Activated CD4-positive, alpha-beta memory T cell treated with anti-CD3 and anti-CD28 coated beads for 36 hours (primary cell): ENCODE results near the gene GLRA3. TPM values are rescaled to one million over a fixed set of nuclear protein-coding genes. Genes with fewer than 3 reads are reported as not detected.

ENCODE experiments used
- CTCF ChIA-PET: fragments of 350-600 bp; sonication (Branson Sonifier 250); formaldehyde crosslinking; loops from one replicate; lab custom pipeline; 2021; ENCODE audit warnings: antibody characterized with exemption, inconsistent platforms; lab: Charles Lee
- POLR2A ChIA-PET: fragments of 350-600 bp; sonication (Branson Sonifier 250); formaldehyde crosslinking; loops from one replicate; lab custom pipeline; 2021; ENCODE audit warnings: antibody characterized with exemption; lab: Charles Lee
- DNase-seq: peaks from one replicate; pipeline ENCODE4 v3.0.0-alpha.2; 2020
- H3K27ac Mint-ChIP-seq: one replicate; pipeline ENCODE4 v1.8.0; 2021; ENCODE audit warnings: mixed read lengths
- H3K27me3 Mint-ChIP-seq: one replicate; pipeline ENCODE4 v1.8.0; 2021; ENCODE audit warnings: mixed read lengths
- H3K36me3 Mint-ChIP-seq: one replicate; pipeline ENCODE4 v1.8.0; 2021; ENCODE audit warnings: mixed read lengths
- H3K4me1 Mint-ChIP-seq: one replicate; pipeline ENCODE4 v1.8.0; 2021; ENCODE audit warnings: low read depth, mixed read lengths
- H3K4me3 Mint-ChIP-seq: one replicate; pipeline ENCODE4 v1.8.0; 2021; ENCODE audit warnings: mild to moderate bottlenecking, mixed read lengths
- H3K9me3 Mint-ChIP-seq: one replicate; pipeline ENCODE4 v1.8.0; 2021; ENCODE audit warnings: mixed read lengths
- intact Hi-C: fragments of 100-400 bp; cut with micrococcal nuclease; formaldehyde crosslinking; loops from one replicate; pipeline ENCODE4 v1.15.1; 2023
- total RNA-seq, 2 experiments: library from RNA; stranded (reverse); gene quantifications; one replicate each; pipeline ENCODE4 v1.2.3, GENCODE V29; 2021

Gene GLRA3
- total RNA-seq, 2 experiments from 2014 or later, result not detected

- peaks cover 1% of the 10 kb centered on the region for H3K27me3 Mint-ChIP-seq
- peaks cover 3% of the 10 kb centered on the region for H3K9me3 Mint-ChIP-seq
- ChIA-PET CTCF (no interaction called here), POLR2A (no interaction called here)
- no peak for DNase-seq
- H3K4me3 Mint-ChIP-seq, result no peak overlapping the region
- no peaks in the 10 kb centered on the region for H3K36me3 Mint-ChIP-seq
- no peaks in the 10 kb centered on the region for H3K4me1 Mint-ChIP-seq
- no peak overlapping the region for H3K27ac Mint-ChIP-seq
- intact Hi-C loops, result no loop called here
Observed at GRCh38 chr4:174673865-174674264, 155.2 kb downstream of the GLRA3 start.

DNA sequence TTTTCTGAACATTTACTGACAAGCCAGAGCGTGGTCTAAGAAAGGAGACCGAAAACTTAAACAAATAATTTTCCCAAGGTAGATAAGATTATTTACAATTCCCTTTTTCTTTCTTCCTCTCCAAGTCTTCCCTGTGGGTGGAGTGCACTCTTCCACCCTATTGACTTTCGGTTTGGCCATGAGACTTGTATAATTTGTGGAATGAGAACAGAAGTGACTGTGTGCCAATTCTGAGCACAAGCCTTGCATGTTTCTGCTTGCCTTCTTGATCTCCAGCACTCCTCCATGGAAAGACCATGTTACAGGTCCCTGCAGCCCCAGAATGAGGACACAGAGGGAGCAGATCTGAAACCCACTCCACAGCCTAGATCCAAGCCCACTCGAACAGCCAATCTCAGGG, 156.8 kb downstream of the GLRA3 start:
- intact Hi-C loops, result no loop called here
- no peaks in the 10 kb centered on the region for H3K4me1 Mint-ChIP-seq
- CTCF ChIA-PET, result no interaction called here
- POLR2A ChIA-PET, result no interaction called here
- peaks cover 3% of the 10 kb centered on the region for H3K9me3 Mint-ChIP-seq
- H3K4me3 Mint-ChIP-seq, result no peak overlapping the region
- peaks cover 1% of the 10 kb centered on the region for H3K27me3 Mint-ChIP-seq
- H3K27ac Mint-ChIP-seq, result no peak overlapping the region
- DNase-seq, result no peak
- H3K36me3 Mint-ChIP-seq, result no peaks in the 10 kb centered on the region

- ChIA-PET CTCF (no interaction called here), POLR2A (no interaction called here)
- Mint-ChIP-seq H3K4me1 (no peaks in the 10 kb centered on the region), H3K4me3 (no peak overlapping the region), H3K9me3 (peaks cover 3% of the 10 kb centered on the region), H3K27ac (no peak overlapping the region), H3K36me3 (no peaks in the 10 kb centered on the region), H3K27me3 (peaks cover 1% of the 10 kb centered on the region)
- DNase-seq, result no peak
- intact Hi-C loops, result no loop called here
Observed at GRCh38 chr4:174669270-174669669, 159.8 kb downstream of the GLRA3 start.

- H3K4me3 Mint-ChIP-seq, result no peak overlapping the region
- ChIA-PET CTCF (no interaction called here), POLR2A (no interaction called here)
- no peaks in the 10 kb centered on the region for H3K27me3 Mint-ChIP-seq
- intact Hi-C loops, result no loop called here
- no peak overlapping the region for H3K27ac Mint-ChIP-seq
- no peaks in the 10 kb centered on the region for H3K4me1 Mint-ChIP-seq
- H3K9me3 Mint-ChIP-seq, result peaks cover 3% of the 10 kb centered on the region
- H3K36me3 Mint-ChIP-seq, result no peaks in the 10 kb centered on the region
- DNase-seq, result no peak
Observed at GRCh38 chr4:174665799-174666198, 163.2 kb downstream of the GLRA3 start.

- Mint-ChIP-seq H3K27me3 (no peaks in the 10 kb centered on the region), H3K27ac (no peak overlapping the region), H3K36me3 (no peaks in the 10 kb centered on the region), H3K9me3 (no peaks in the 10 kb centered on the region), H3K4me3 (no peak overlapping the region), H3K4me1 (no peaks in the 10 kb centered on the region)
- POLR2A ChIA-PET, result no interaction called here
- CTCF ChIA-PET, result no interaction called here
- no peak for DNase-seq
- intact Hi-C loops, result no loop called here
Observed at GRCh38 chr4:174663216-174663615, 165.8 kb downstream of the GLRA3 start.

- intact Hi-C loops, result no loop called here
- DNase-seq, result no peak
- H3K9me3 Mint-ChIP-seq, result no peaks in the 10 kb centered on the region
- CTCF ChIA-PET, result no interaction called here
- H3K27ac Mint-ChIP-seq, result no peak overlapping the region
- no peaks in the 10 kb centered on the region for H3K27me3 Mint-ChIP-seq
- no peaks in the 10 kb centered on the region for H3K36me3 Mint-ChIP-seq
- H3K4me1 Mint-ChIP-seq, result no peaks in the 10 kb centered on the region
- POLR2A ChIA-PET, result no interaction called here
- no peak overlapping the region for H3K4me3 Mint-ChIP-seq
Observed at GRCh38 chr4:174658246-174658645, 170.8 kb downstream of the GLRA3 start.

- ChIA-PET CTCF (no interaction called here), POLR2A (no interaction called here)
- no peaks in the 10 kb centered on the region for H3K36me3 Mint-ChIP-seq
- H3K9me3 Mint-ChIP-seq, result no peaks in the 10 kb centered on the region
- H3K27me3 Mint-ChIP-seq, result no peaks in the 10 kb centered on the region
- H3K27ac Mint-ChIP-seq, result no peak overlapping the region
- intact Hi-C loops, result no loop called here
- no peak for DNase-seq
- no peaks in the 10 kb centered on the region for H3K4me1 Mint-ChIP-seq
- no peak overlapping the region for H3K4me3 Mint-ChIP-seq
Observed at GRCh38 chr4:174657472-174657871, 171.6 kb downstream of the GLRA3 start.

- intact Hi-C loops, result no loop called here
- no peak overlapping the region for H3K4me3 Mint-ChIP-seq
- no peak overlapping the region for H3K27ac Mint-ChIP-seq
- DNase-seq, result no peak
- H3K9me3 Mint-ChIP-seq, result no peaks in the 10 kb centered on the region
- CTCF ChIA-PET, result no interaction called here
- no peaks in the 10 kb centered on the region for H3K4me1 Mint-ChIP-seq
- POLR2A ChIA-PET, result no interaction called here
- H3K27me3 Mint-ChIP-seq, result no peaks in the 10 kb centered on the region
- H3K36me3 Mint-ChIP-seq, result no peaks in the 10 kb centered on the region
Observed at GRCh38 chr4:174654634-174655033, 174.4 kb downstream of the GLRA3 start.

DNA sequence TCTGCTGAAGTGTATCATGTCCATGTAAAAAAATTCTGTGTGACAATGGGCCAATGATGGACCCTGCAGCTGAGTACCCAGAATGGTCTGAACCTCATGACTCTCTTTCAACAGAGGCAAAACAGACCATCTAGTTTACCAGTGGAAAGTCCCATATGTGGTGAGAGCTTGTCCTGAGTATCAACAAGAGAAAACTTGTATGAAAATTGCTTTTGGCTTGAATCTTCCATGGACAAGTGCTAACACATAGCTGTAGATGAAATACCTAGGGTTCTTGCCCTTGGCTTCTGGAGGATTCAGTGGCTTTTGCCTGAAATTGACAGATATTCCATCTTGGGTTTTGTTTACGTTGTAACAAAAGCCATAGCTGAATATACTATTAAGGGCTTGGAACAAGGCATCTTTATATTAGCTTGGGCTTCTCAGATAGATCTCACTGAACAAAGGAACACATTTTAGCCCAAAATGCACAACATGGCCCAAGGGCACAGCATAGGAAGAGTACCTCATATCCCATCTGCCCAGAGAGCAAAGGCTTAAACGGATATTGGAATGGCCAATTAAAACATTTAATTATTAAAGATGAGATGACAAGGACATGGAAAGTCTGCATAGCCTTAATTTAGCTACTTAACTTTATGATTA, 178.2 kb downstream of the GLRA3 start:
- CTCF ChIA-PET, result no interaction called here
- no peak for DNase-seq
- no peaks in the 10 kb centered on the region for H3K9me3 Mint-ChIP-seq
- intact Hi-C loops, result no loop called here
- no peaks in the 10 kb centered on the region for H3K36me3 Mint-ChIP-seq
- H3K4me3 Mint-ChIP-seq, result no peak overlapping the region
- H3K4me1 Mint-ChIP-seq, result no peaks in the 10 kb centered on the region
- POLR2A ChIA-PET, result no interaction called here
- no peaks in the 10 kb centered on the region for H3K27me3 Mint-ChIP-seq
- H3K27ac Mint-ChIP-seq, result no peak overlapping the region

- Mint-ChIP-seq H3K9me3 (no peaks in the 10 kb centered on the region), H3K27ac (no peak overlapping the region), H3K27me3 (no peaks in the 10 kb centered on the region), H3K4me1 (no peaks in the 10 kb centered on the region), H3K4me3 (no peak overlapping the region), H3K36me3 (no peaks in the 10 kb centered on the region)
- ChIA-PET CTCF (interaction anchor here (1.1 kb wide), 1 partner anchor 52 kb away, joined by 3 read pairs; no protein-coding TSS in a partner anchor), POLR2A (no interaction called here)
- intact Hi-C loops, result no loop called here
- DNase-seq, result no peak
Observed at GRCh38 chr4:174648812-174649211, 180.2 kb downstream of the GLRA3 start.

DNA sequence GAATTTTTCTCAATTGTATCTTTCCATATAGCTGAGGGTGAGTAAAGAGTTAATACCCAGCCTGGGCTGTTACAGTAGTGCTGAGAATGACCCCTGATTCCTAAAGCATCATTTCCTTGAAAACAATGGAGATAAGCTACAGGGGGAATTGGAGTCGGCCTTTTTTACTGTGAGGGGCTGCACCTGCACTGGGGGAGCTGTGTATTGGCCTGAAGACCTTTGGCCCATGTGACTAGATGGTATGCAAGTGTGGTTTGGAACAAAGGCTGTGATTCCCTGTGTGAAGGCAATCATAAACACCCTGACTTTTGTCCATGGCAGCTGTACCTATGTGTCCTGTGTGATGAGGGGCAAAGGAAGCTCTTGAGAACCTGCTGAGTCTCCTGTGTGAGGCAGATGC, 182.7 kb downstream of the GLRA3 start:
- Mint-ChIP-seq H3K36me3 (no peaks in the 10 kb centered on the region), H3K4me1 (no peaks in the 10 kb centered on the region), H3K27me3 (no peaks in the 10 kb centered on the region), H3K4me3 (no peak overlapping the region), H3K27ac (no peak overlapping the region), H3K9me3 (no peaks in the 10 kb centered on the region)
- POLR2A ChIA-PET, result no interaction called here
- intact Hi-C loops, result no loop called here
- CTCF ChIA-PET, result no interaction called here
- DNase-seq, result no peak

DNA sequence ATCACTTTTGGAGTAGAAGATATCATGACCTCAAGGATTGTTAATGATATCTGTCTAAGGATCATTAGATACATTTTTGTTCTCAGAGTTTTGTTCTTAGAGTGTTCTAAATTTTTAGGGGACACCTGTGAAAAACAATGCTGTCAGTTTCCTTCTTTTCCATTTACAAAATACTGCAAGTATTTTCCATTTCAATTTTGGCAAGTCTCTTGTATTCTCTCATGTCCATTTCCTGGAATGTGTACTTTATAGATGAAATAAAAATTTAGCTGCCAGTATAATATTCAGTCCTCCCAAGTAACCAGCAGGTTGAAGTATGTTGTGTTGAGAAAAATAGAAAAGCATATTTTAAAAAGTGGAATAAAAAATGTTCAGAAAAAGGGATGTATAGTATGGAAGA, 188.9 kb downstream of the GLRA3 start:
- intact Hi-C loops, result no loop called here
- Mint-ChIP-seq H3K27ac (no peak overlapping the region), H3K4me1 (no peaks in the 10 kb centered on the region), H3K27me3 (no peaks in the 10 kb centered on the region), H3K4me3 (no peak overlapping the region), H3K36me3 (no peaks in the 10 kb centered on the region), H3K9me3 (no peaks in the 10 kb centered on the region)
- ChIA-PET CTCF (no interaction called here), POLR2A (no interaction called here)
- DNase-seq, result no peak

DNA sequence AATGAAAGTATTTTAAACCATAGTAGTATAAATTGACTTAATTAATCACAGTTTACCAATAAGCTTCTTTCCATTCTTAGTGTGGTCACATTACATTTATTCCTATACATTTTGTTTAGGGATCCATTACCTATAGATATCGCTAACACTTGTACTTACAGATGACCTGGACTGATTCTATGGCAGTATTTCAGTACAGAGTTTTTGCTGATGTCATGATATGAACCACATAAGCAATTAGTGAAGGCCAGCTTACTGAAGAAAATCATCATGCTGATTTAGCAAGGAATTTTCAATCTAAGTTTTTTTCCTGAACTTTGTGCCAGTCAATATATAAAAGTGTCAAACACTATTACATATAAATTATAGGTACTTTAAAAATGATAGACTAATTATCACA, 193.3 kb downstream of the GLRA3 start:
- Mint-ChIP-seq H3K9me3 (no peaks in the 10 kb centered on the region), H3K4me1 (no peaks in the 10 kb centered on the region), H3K36me3 (no peaks in the 10 kb centered on the region), H3K27me3 (no peaks in the 10 kb centered on the region), H3K4me3 (no peak overlapping the region), H3K27ac (no peak overlapping the region)
- POLR2A ChIA-PET, result interaction anchor here (0.5 kb wide), 1 partner anchor 12 kb away, joined by 3 read pairs; no protein-coding TSS in a partner anchor
- CTCF ChIA-PET, result no interaction called here
- no peak for DNase-seq
- intact Hi-C loops, result no loop called here
